ENCODE data around the gene DNAJC3.
"Not testable (repeated sequence)": the region's sequence is repeated elsewhere in the genome, so short reads cannot be mapped to it uniquely, and the experiment has no call there.

Gene DNAJC3

DNA sequence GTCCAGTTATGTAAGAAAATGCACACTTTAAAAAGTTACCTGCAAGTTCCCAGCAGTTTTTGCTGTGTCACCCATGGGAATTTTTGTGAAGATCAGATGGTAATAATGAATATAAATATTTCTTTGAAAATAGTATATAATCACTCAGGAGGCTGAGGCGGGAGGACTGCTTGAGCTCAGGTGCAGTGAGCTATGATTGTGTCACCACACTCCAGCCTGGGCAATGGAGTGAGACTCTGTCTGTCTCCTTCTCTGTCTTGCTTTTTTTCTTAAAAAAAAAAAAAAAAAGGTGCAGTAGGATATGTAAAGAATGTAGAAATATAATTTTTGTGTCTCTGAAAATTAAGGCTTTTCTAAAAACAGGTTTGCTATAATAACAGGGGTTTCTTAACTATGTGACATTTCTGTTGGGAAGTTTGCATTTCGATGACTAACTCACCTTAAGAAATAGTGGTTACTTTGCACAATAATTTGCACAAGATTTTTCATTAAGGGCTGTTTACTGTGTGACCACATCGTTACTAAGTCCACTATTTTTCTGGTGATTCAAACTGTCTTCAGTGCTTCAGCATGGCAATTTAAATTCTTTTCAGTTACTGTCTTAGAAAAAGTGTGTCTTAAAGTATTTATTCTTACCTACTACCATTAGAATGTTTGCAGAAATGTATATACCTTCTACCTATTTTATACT, 37.3 kb downstream of the DNAJC3 start:
- DNase-seq (ENCODE audit: low read depth): no peak

- no peak for DNase-seq (ENCODE audit: low read depth)
These were observed 39.3 kb downstream of the DNAJC3 start for GRCh38 chr13:95716231-95716630.

DNA sequence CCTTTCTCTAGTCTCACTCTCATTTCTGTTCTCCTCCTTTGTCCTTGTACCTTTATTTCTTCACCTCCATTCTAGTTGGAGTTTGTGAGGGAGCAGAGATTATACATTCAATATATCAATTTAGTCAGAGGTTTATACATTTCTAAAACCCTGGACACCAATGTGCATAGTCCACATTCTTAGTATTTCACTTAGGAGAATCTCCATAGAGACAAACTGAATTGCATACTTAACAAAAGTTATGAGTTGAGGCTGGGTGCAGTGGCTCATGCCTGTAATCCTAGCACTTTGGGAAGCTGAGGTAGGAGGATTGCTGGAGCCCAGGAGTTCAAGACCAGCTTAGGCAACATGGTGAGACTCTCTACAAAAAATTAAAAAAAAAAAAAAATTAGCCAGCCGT, 45.3 kb downstream of the DNAJC3 start:
- DNase-seq (ENCODE audit: low read depth): no peak

GRCh38 chr13:95723438-95723837, 46.5 kb downstream of the DNAJC3 start:
- no peak for DNase-seq (ENCODE audit: low read depth)

DNA sequence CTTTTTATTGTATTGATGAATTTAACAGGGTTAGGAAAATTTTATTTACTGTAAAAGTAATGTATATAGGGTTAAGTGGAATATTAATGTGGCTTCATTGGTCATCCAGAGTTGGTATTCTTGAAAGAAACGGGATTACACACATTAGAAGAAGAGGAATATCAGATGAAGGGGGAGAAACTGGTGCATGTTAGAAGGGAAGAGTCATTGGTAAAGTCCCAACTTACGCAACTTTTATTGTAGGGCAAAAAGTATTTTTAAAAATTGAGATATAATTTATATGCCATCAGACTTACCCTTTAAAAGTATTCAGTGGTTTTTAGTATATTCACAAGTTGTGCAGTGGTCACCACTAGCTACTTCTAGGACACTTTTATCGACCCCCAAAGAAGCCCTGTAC, 47.3 kb downstream of the DNAJC3 start:
- DNase-seq (ENCODE audit: low read depth): no peak

DNA sequence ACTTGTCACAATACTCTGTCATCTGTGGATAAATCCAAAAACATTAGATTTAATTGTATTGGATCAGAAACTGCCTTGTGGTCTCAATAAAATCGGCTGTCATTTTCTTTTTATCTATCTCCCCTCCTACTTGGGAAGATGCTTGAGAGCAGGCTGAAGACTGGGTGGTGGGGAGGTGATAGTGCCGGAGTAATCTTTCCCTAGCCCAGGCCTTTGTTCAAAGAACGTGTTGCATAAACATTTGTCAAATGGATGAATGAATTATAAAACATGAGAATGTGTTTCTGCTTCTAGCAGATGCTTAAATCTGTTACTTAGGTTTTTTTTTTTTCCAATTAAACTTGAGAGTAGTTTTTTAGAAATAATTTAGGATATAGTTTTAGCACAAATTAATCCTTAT, 49.9 kb downstream of the DNAJC3 start:
- DNase-seq (ENCODE audit: low read depth): no peak

DNA sequence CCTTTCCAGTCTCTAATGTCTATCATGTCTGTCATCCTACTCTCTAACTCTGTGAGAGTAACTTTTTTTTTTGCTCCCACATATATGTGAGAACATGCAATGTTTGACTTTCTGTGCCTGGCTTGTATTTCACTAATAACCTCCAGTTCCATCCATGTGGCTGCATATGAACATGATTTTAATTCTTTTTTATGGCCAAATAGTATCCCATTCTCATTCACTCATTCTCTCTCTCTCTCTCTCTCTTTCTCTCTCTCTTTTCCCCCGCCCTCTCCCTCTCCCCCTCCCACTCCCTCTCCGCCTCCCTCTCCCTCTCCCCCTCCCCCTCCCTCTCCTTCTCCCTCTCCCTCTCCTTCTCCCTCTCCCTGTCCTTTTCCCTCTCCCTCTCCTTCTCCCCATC, 52.0 kb downstream of the DNAJC3 start:
- DNase-seq (ENCODE audit: low read depth): no peak

GRCh38 chr13:95734124-95734523, 57.2 kb downstream of the DNAJC3 start:
- DNase-seq (ENCODE audit: low read depth): no peak

DNA sequence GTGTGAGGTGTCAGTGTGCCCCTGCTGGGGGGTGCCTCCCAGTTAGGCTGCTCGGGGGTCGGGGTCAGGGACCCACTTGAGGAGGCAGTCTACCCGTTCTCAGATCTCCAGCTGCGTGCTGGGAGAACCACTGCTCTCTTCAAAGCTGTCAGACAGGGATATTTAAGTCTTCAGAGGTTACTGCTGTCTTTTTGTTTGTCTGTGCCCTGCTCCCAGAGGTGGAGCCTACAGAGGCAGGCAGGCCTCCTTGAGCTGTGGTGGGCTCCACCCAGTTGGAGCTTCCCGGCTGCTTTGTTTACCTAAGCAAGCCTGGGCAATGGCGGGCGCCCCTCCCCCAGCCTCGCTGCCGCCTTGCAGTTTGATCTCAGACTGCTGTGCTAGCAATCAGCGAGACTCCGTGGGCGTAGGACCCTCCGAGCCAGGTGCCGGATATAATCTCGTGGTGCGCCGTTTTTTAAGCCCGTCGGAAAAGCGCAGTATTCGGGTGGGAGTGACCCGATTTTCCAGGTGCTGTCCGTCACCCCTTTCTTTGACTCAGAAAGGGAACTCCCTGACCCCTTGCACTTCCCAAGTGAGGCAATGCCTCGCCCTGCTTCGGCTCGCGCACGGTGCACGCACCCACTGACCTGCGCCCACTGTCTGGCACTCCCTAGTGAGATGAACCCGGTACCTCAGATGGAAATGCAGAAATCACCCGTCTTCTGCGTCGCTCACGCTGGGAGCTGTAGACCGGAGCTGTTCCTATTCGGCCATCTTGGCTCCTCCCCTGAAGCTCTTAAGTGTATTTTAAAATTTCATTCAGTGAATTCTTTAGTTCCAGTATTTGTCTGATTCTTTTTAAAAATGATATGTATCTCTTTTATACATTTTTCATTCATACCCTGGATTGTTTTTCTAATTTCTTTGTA, 63.4 kb downstream of the DNAJC3 start:
- not testable (repeated sequence) for DNase-seq (ENCODE audit: low read depth)

DNA sequence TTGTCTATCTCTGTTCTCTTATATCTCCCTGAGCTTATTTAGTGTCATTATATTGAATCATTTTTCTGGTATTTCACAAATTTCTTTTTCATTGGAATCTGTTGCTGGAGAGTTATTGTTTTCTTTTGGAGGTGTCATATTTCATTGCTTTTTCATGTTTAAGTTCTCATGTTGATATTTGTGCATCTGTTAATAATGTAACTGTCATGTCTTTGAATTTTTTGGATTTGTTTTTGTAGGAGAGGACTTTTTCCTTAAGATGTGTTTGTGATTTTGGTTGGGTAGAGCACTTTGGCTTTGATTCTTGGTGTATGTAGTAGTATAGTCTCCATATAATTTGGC, 64.0 kb downstream of the DNAJC3 start:
- DNase-seq (ENCODE audit: low read depth): no peak

DNA sequence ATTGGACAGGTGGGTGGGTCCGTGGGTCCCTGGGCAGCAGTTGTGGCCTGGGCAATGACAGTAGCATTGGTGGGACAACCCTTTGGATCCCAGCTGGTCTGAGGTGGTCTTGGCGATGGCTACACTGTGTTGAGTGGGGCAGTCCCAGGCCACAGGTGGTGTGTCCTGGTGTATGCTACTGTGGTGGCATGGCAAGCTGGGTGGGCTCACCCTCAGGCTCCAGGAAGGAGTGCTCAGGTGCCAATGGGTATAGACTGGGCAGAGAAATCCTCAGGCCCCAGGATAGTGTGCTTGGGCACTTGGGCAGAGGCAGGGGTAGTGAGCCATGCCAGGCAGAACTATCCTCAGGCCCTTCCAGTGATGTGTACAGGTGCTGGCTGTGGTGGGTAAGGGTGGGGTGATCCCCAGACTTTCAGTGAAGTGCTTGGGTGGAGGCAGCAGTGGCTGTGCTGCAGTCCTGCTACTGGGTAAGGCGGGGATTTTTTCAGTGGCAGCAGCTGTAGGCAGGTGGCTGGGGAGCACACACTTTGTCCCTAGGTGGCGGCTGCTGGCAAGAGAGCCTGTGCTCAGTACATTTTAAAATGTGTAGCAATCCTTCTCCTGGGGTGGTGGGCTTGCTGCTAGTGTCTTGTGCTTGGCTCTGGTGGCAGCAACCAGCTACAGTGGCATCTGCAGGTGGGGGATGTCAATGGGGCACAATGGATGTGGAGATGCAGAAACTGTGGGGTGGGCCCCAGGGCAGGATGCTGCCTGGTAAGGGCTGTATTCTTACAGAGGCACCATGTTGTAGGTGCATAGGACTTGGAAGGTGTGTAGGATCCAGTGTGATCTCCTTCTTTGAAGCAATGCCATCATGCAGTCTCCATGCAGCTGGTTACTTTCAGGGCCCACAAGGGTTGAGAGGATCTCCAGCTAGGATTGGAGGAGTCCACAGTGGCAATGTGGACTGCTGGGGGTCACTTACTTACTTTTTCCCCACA, 64.9 kb downstream of the DNAJC3 start:
- DNase-seq (ENCODE audit: low read depth): no peak

DNA sequence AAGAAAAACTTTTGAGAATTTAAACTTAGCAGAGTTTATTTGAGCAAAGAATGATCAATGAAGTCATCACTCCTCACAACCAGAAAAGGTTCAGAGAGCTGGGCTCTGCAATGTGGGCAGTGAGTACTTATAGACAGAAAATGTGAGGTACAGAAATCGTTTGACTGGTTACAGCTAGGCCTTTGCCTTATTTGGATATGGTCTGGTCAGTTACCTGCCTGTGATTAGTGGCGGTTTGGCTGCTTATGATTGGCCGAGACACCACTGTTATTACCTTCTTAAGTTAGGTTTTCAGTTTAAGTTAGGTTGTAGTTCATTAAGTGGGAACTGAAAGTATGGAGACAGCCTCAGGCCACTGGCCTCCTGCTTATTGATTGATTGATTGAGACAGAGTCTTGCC, 66.3 kb downstream of the DNAJC3 start:
- DNase-seq (ENCODE audit: low read depth): no peak

GRCh38 chr13:95745289-95745688, 68.3 kb downstream of the DNAJC3 start:
- DNase-seq (ENCODE audit: low read depth): no peak

DNA sequence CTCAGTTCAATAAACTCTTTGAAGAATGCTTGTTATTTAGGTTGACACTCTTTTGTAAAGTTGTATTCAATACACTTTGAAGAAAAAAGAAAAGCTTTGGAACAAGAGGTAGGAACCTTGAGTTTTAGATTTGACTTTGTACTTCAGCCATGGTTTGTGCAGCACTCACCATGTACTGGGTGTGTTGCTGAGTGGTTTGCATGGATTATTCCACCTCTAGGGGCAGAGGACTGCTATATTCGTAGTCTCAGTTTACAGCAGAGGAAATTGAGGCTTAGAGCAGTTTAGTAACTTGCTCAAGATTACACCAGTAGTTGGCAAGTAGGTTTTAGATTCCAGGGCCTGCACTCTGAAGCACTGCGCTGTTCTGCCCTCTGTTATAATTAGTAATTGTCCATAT, 68.8 kb downstream of the DNAJC3 start:
- no peak for DNase-seq (ENCODE audit: low read depth)

GRCh38 chr13:95749545-95749944, 72.6 kb downstream of the DNAJC3 start:
- DNase-seq (ENCODE audit: low read depth): no peak

DNA sequence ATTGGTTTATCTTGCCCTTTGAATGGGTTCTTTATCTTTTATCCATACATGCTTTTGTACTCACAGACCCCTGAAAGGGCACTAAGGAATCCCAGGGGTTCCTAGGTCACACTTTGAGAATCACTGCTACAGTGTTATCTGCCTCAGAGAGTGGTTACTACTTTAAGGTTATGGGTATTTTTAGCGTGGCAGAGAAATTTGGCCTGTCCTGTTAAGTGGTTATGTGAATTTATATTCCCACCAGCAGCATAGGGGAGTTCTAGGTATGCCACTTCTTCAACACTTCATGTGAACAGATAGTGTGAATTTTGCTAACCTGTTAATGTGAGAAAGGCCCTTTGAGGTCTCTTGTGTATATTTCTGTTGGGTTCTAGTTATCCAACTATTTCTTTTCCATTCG, 75.7 kb downstream of the DNAJC3 start:
- DNase-seq (ENCODE audit: low read depth): no peak

DNA sequence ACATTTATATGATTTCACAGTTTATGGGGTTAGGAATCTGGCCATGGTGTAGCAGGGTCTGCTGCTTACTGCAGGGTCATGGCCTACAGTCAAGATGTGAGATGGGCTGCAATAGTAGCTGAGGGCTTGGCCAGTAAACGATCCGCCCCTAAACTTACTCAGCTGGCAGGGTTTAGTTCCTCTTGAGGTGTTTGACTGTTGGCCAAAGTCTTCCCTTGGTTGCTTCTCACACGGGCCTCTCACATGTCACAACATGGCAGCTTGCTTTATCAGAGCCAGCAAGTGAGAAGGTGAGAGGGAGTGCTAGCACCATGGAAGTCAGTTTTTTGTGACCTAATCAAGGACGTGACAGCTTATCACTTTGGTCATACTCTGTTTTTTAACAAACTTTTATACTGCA, 77.1 kb downstream of the DNAJC3 start:
- no peak for DNase-seq (ENCODE audit: low read depth)

GRCh38 chr13:95756072-95756471, 79.1 kb downstream of the DNAJC3 start:
- DNase-seq (ENCODE audit: low read depth): no peak

DNA sequence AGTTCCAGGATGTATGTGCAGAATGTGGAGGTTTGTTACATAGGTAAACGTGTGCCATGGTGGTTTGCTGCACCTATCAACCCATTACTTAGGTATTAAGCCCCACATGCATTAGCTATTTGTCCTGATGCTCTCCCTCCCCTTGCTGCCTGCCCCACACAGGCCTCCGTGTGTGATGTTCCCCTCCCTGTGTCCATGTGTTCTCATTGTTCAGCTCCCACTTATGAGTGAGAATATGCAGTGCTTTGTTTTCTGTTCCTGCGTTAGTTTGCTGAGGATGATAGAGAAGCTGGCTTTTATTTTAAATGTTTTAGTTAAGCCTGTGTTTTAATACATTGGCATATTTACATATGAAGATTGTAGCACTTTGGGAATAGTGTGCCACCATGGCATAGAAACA, 85.7 kb downstream of the DNAJC3 start:
- DNase-seq (ENCODE audit: low read depth): not testable (repeated sequence)

DNA sequence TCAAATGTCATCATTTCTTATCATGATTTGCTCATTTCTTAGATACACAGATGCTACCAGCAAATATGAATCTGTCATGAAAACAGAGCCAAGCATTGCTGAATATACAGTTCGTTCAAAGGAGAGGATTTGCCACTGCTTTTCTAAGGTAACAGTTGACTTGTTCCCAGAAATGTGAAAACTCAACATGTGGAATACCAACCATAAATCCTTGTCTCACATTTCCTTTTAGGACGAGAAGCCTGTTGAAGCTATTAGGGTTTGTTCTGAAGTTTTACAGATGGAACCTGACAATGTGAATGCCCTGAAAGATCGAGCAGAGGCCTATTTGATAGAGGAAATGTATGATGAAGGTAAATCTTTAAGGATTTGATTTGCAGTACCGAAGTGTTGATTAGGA, 86.7 kb downstream of the DNAJC3 start:
- no peak for DNase-seq (ENCODE audit: low read depth)

DNA sequence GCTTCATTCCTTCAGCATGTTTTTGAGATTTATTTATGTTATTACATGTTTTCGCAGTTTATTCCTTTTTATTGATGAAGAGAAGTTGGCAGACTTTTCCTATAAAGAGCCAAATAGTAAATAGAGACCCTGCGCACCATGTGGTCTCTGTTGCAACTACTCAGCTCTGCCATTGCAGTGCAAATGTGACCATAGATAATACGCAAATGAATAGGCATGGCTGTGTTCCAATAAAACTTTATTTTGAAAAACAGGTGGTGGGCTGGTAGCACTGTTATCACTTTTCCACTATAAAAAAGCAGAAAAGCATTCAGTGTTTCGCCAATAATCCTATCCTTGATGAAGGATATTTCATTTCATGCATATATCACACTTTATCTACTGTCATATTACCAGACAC, 95.0 kb downstream of the DNAJC3 start:
- DNase-seq (ENCODE audit: low read depth): no peak

- no peak for DNase-seq (ENCODE audit: low read depth)
These were observed 102.6 kb downstream of the DNAJC3 start for GRCh38 chr13:95779522-95779921.

Measured in stimulated activated CD8-positive, alpha-beta memory T cell treated with anti-CD3 and anti-CD28 coated beads, Interleukin-4, amount 100 ng/mL, for 24 hours (primary cell).